ENCODE data around the gene EFNA5.

DNA sequence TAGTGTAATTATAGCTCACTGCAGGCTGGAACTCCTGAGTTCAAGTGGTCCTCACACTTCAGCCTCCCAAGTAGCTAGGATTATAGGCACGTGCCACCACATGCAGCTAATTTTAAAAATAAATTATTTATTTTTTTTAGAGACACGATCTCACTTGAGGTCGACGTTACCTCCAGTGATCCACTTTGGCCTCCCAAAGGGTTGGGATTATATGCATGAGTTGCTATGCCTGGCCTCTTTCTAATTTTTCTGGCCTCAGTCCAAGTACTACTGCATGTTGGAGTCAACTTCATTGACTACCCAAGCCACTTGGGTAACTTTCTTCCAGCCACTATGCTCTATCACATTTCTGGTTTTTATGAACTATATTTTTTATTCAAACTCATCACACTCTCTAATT lies 148.3 kb downstream of the EFNA5 start:
- TF ChIP-seq, protein P1, sequence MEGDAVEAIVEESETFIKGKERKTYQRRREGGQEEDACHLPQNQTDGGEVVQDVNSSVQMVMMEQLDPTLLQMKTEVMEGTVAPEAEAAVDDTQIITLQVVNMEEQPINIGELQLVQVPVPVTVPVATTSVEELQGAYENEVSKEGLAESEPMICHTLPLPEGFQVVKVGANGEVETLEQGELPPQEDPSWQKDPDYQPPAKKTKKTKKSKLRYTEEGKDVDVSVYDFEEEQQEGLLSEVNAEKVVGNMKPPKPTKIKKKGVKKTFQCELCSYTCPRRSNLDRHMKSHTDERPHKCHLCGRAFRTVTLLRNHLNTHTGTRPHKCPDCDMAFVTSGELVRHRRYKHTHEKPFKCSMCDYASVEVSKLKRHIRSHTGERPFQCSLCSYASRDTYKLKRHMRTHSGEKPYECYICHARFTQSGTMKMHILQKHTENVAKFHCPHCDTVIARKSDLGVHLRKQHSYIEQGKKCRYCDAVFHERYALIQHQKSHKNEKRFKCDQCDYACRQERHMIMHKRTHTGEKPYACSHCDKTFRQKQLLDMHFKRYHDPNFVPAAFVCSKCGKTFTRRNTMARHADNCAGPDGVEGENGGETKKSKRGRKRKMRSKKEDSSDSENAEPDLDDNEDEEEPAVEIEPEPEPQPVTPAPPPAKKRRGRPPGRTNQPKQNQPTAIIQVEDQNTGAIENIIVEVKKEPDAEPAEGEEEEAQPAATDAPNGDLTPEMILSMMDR (IDR thresholded peaks at IDR 0.05), result no peak
- no peak for TF ChIP-seq POLR2A (IDR thresholded peaks at IDR 0.05)

Measured in esophagus squamous epithelium (tissue), 4 donors.